HepG2 (cell line): Measurements from ENCODE around the gene TRPC6. TPM values are rescaled to one million over a fixed set of nuclear protein-coding genes. Genes with fewer than 3 reads are reported as not detected.
A peak's percentile ranks its signal among the peaks of the same experiment; 100 is the strongest.

ENCODE experiments used
- ATAC-seq: fragments of 200-7000 bp; cut with Tn5 transposase; 3 replicates; pipeline ENCODE4 v1.9.1; 2020; ENCODE audit warnings: mild to moderate bottlenecking, moderate library complexity
- BruUV-seq: library from RNA; stranded (reverse); fragments of 400-500 nt; replicated peaks from 2 replicates; lab custom pipeline; 2021; lab: Mats Ljungman, UMichigan
- CTCF ChIA-PET: fragments of 300-600 bp; formaldehyde crosslinking; extraction: SDS; loops from one replicate; lab custom pipeline; 2021; ENCODE audit warnings: low total read pairs, inconsistent platforms, low intra/inter-chr PET ratio; lab: Yijun Ruan, JAX
- POLR2A ChIA-PET: fragments of 350-600 bp; sonication (Branson Sonifier 250); formaldehyde crosslinking; loops from one replicate; lab custom pipeline; 2020; ENCODE audit warnings: antibody characterized with exemption, inconsistent platforms; lab: Yijun Ruan, JAX
- DNase-seq: peaks from one replicate; pipeline ENCODE4 v3.0.0-alpha.2; 2015; ENCODE audit warnings: low spot score
- FAIRE-seq: peaks from 3 replicates; lab custom pipeline; 2011; peaks lifted over from hg19 to GRCh38; lab: Jason Lieb, UNC
- H2AFZ ChIP-seq: one replicate; pipeline ENCODE4 v1.6.1; 2011; ENCODE audit warnings: low read length, inconsistent platforms
- H3K27ac ChIP-seq: fragments of 300-600 bp; 3 replicates; pipeline ENCODE4 v1.8.0; 2011; ENCODE audit warnings: mixed run types, mild to moderate bottlenecking, mixed read lengths, low read length, inconsistent platforms; ENCODE audit not compliant: insufficient read depth; ENCODE audit errors: extremely low read length
- H3K27me3 ChIP-seq, 2 experiments: fragments of 200-600 bp in 1 of 2; 2 replicates in 1 of 2; 3 replicates in 1 of 2; pipeline versions ENCODE4 v1.6.0 to v1.8.0; 2011; ENCODE audit warnings: low read length in 2 of 2, mild to moderate bottlenecking in 2 of 2, moderate library complexity in 2 of 2, inconsistent platforms in 1 of 2; ENCODE audit not compliant: insufficient read depth in 2 of 2, control insufficient read depth in 1 of 2
- H3K36me3 ChIP-seq, 2 experiments: fragments of 200-600 bp in 1 of 2; replicated peaks in 1 of 2; 2 replicates in 1 of 2; 3 replicates in 1 of 2; pipeline versions ENCODE4 v1.5.1 to v1.8.0; 2011; ENCODE audit warnings: low read length in 2 of 2, inconsistent platforms in 1 of 2; ENCODE audit not compliant: insufficient read depth in 2 of 2, control insufficient read depth in 1 of 2
- H3K4me1 ChIP-seq: 2 replicates; pipeline ENCODE4 v1.5.1; 2012; ENCODE audit warnings: low read length, inconsistent platforms; ENCODE audit not compliant: insufficient read depth
- H3K4me2 ChIP-seq: 2 replicates; pipeline ENCODE4 v1.6.0; 2011; ENCODE audit warnings: low read depth, low read length, inconsistent platforms
- H3K4me3 ChIP-seq, 3 experiments: fragments of 200-600 bp in 1 of 3; sonication (generic), shearing (Covaris generic) in 1 of 3; replicated peaks in 1 of 3; 2 replicates each; pipeline ENCODE4 v1.5.1; 2011 to 2016; ENCODE audit warnings: low read length in 3 of 3, inconsistent platforms in 2 of 3, low read depth in 2 of 3, mild to moderate bottlenecking in 2 of 3, control low read depth in 1 of 3, mixed read lengths in 1 of 3; ENCODE audit not compliant: insufficient read depth in 1 of 3
- H3K79me2 ChIP-seq: one replicate; pipeline ENCODE4 v1.6.1; 2011; ENCODE audit warnings: low read length, inconsistent platforms; ENCODE audit not compliant: insufficient read depth
- H3K9ac ChIP-seq: 2 replicates; pipeline ENCODE4 v1.6.0; 2011; ENCODE audit warnings: mild to moderate bottlenecking, low read depth, low read length, inconsistent platforms; ENCODE audit not compliant: insufficient read depth
- H3K9me3 ChIP-seq: 2 replicates; pipeline ENCODE4 v1.5.1; 2012; ENCODE audit warnings: mild to moderate bottlenecking, low read length
- H4K20me1 ChIP-seq: 2 replicates; pipeline ENCODE4 v1.6.0; 2011; ENCODE audit warnings: inconsistent platforms, mild to moderate bottlenecking, low read length, moderate library complexity; ENCODE audit not compliant: insufficient read depth
- CBX5 ChIP-seq: sonication (generic); formaldehyde crosslinking; IDR thresholded peaks from 2 replicates; pipeline ENCODE4 v1.4.0; 2020; ENCODE audit warnings: missing genetic modification reagents, borderline replicate concordance
- CEBPB ChIP-seq: IDR thresholded peaks from 2 replicates; pipeline ENCODE4 v1.6.1; 2011; ENCODE audit warnings: low read depth, low read length, improper control_type of control experiment, borderline replicate concordance
- MIER3 ChIP-seq: IDR thresholded peaks from 2 replicates; pipeline ENCODE4 v1.6.1; 2016; ENCODE audit warnings: missing compliant biosample characterization, borderline replicate concordance
- MYC ChIP-seq: sonication (generic); formaldehyde crosslinking; IDR thresholded peaks from 2 replicates; pipeline ENCODE4 v1.9.0; 2021; ENCODE audit warnings: missing genetic modification reagents, borderline replicate concordance
- NR2F2 ChIP-seq: IDR thresholded peaks from 2 replicates; pipeline ENCODE4 v1.6.1; 2012; ENCODE audit warnings: low read depth, inconsistent platforms, borderline replicate concordance
- POGZ ChIP-seq: sonication (generic); formaldehyde crosslinking; IDR thresholded peaks from 2 replicates; pipeline ENCODE4 v1.4.0; 2020; ENCODE audit warnings: mild to moderate bottlenecking, missing genetic modification reagents
- PPARG ChIP-seq: conservative IDR thresholded peaks from 2 replicates; pipeline ENCODE4 v1.6.1; 2016; ENCODE audit warnings: missing biosample characterization, missing genetic modification reagents
- RFX1 ChIP-seq: fragments of 450-650 bp; IDR thresholded peaks from 2 replicates; pipeline ENCODE4 v1.6.1; 2017
- ZFP37 ChIP-seq: sonication (generic); formaldehyde crosslinking; IDR thresholded peaks from 2 replicates; pipeline ENCODE4 v1.4.0; 2020; ENCODE audit warnings: missing genetic modification reagents, borderline replicate concordance
- ZNF383 ChIP-seq: sonication (generic); formaldehyde crosslinking; IDR thresholded peaks from 2 replicates; pipeline ENCODE4 v1.4.0; 2020; ENCODE audit warnings: missing genetic modification reagents, mild to moderate bottlenecking, borderline replicate concordance
- ZNF530 ChIP-seq: sonication (generic); formaldehyde crosslinking; IDR thresholded peaks from 2 replicates; pipeline ENCODE4 v1.5.0; 2020; ENCODE audit warnings: low read depth, mild to moderate bottlenecking, missing genetic modification reagents
- ZNF552 ChIP-seq: sonication (generic); formaldehyde crosslinking; IDR thresholded peaks from 2 replicates; pipeline ENCODE4 v1.9.0; 2022; ENCODE audit warnings: missing genetic modification reagents, mild to moderate bottlenecking, borderline replicate concordance
- ZSCAN22 ChIP-seq: sonication (generic); formaldehyde crosslinking; IDR thresholded peaks from 2 replicates; pipeline ENCODE4 v1.4.0; 2020; ENCODE audit warnings: mild to moderate bottlenecking, missing genetic modification reagents
- WGBS: methylation state at CpG from one replicate; pipeline ENCODE4 v1.1.6; 2017; ENCODE audit warnings: low lambda C conversion rate; 5-methylcytosine and 5-hydroxymethylcytosine counted together
- in situ Hi-C: cut with HindIII; loops from 2 replicates; pipeline ENCODE4 v1.10.0; 2017; ENCODE audit warnings: low pct_unique_long_range_greater_than_20kb; ENCODE audit not compliant: extremely low pct_ligation_motif_present
- intact Hi-C: fragments of 100-400 bp; cut with micrococcal nuclease; formaldehyde crosslinking; loops from one replicate; pipeline ENCODE4 v1.10.0; 2022; ENCODE audit not compliant: unreplicated experiment
- polyA plus RNA-seq, 8 experiments: library from polyadenylated mRNA; depleted of rRNA in 3 of 8; stranded (reverse) in 7 of 8; unstranded in 1 of 8; fragments of >200 nt; fragmentation: Illumina TruSeq in 4 of 8; extraction: Trizol in 4 of 8; gene quantifications; 2 replicates each; pipeline versions ENCODE4 v1.2.1 to v1.2.3, GENCODE V29; 2011 to 2016; ENCODE audit warnings: low read depth in 4 of 8, missing spikeins in 1 of 8, mixed read lengths in 1 of 8; ENCODE audit not compliant: insufficient read depth in 1 of 8
- total RNA-seq, 5 experiments: library from RNA; depleted of rRNA; stranded (reverse); fragments of >200 nt; fragmentation: Illumina TruSeq; extraction: Trizol; gene quantifications; 2 replicates each; pipeline ENCODE4 v1.2.3, GENCODE V29; 2016; ENCODE audit warnings: low read depth in 1 of 5

Gene TRPC6
- total and polyA plus RNA-seq, 2 of the 13 experiments (the other 11 are each of a cell fraction or from before 2014, with no cell fraction given) = not detected

DNA sequence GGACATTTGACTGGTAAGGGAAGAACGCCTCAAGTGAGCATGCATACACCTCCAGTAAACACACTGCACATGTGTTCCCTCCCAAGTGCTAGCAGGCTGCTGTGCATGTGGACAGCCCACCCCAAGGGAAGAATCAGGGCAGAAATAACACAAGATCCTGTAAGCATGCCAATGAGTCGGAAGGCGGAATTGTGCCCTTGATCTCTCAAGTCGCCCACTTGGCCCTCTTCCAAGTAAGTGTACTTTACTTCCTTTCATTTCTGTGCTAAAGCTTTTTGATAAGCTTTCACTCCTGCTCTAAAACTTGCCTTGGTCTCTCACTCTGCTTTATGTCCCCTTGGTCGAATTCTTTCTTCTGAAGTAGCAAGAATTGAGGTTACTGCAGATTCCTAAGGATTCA lies 139.6 kb downstream of the TRPC6 start:
- no peak for TF ChIP-seq RFX1
- no peak for TF ChIP-seq NR2F2
- TF ChIP-seq ZNF383 (CRISPR knock-in tag) = no peak
- no peak for TF ChIP-seq PPARG (CRISPR knock-in tag)
- TF ChIP-seq ZNF552 = no peak
- TF ChIP-seq MYC (CRISPR knock-in tag) = no peak
- no peak for TF ChIP-seq CBX5 (CRISPR knock-in tag)
- TF ChIP-seq MIER3 = no peak
- no peak for TF ChIP-seq ZSCAN22 (CRISPR knock-in tag)
- TF ChIP-seq POGZ = no peak
- in situ Hi-C loops = loop anchor here (25.0 kb wide), 1 partner anchor 568 kb away; no protein-coding TSS in a partner anchor
- DNase-seq (no peak), ATAC-seq (no peak), FAIRE-seq (no peak)
- ChIA-PET CTCF (no interaction called here), POLR2A (no interaction called here)
- WGBS = 21% methylated on average over 5 of the region's 5 CpGs
- H3K79me2 ChIP-seq = no peaks in the 10 kb centered on the region
- H3K36me3 ChIP-seq = no peaks in the 10 kb centered on the region
- no peak overlapping the region for H3K4me2 ChIP-seq
- H2AFZ ChIP-seq = no peak overlapping the region
- intact Hi-C loops = no loop called here
- no peak overlapping the region for H3K27ac ChIP-seq
- H3K4me3 ChIP-seq = no peak overlapping the region
- H3K9ac ChIP-seq = no peak overlapping the region
- H3K4me1 ChIP-seq = no peaks in the 10 kb centered on the region
- no TSS peak for BruUV-seq
- H4K20me1 ChIP-seq = no peaks in the 10 kb centered on the region
- H3K27me3 ChIP-seq = no peaks in the 10 kb centered on the region
- H3K9me3 ChIP-seq = no peaks in the 10 kb centered on the region

DNA sequence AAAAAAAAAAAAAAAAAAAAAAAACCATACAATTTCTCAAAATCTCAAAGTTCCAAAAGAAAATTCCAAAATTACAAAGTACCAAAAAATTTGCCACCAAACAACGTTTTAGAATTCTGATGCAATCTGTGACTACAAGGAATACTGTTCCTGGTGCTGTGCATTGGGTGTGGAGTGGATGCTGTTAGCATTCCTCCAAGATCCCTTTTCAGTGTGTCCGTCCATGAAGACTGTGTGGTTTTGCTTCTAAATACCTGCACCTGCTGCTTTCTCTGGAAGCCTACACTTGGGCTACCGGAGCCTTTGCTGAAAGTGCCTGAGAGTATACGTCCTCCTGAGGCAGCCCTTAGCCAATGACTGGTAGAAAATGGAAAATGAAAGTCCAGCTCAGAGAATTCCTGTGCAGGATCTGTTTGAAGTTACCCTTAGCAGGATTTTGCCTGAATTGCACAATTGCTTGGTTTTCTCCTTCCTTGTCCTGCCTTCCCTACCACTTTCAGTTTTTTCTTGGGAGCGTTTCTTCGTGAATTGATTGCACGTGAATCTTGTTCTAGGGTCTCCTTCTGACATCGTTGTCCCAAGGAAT lies 140.8 kb downstream of the TRPC6 start:
- H3K4me2 ChIP-seq = 0 out of 2 replicates have a peak overlapping the region, but pooled peaks have one; percentile 2
- CTCF ChIA-PET = no interaction called here
- H2AFZ ChIP-seq = no peak overlapping the region
- no peaks in the 10 kb centered on the region for H3K79me2 ChIP-seq
- H3K27me3 ChIP-seq = no peaks in the 10 kb centered on the region
- 32% methylated on average over 8 of the region's 8 CpGs for WGBS
- no peak overlapping the region for H3K27ac ChIP-seq
- no peak for ATAC-seq
- no peak overlapping the region for H3K9ac ChIP-seq
- H3K36me3 ChIP-seq = no peaks in the 10 kb centered on the region
- no peaks in the 10 kb centered on the region for H3K4me1 ChIP-seq
- intact Hi-C loops = no loop called here
- FAIRE-seq = no peak
- H3K9me3 ChIP-seq = no peaks in the 10 kb centered on the region
- no peak for DNase-seq
- no peak overlapping the region for H3K4me3 ChIP-seq
- in situ Hi-C loops = loop anchor here (25.0 kb wide), 1 partner anchor 569 kb away; no protein-coding TSS in a partner anchor
- no TSS peak for BruUV-seq
- TF ChIP-seq ZNF530 (CRISPR knock-in tag) (no peak), CEBPB (peak; percentile 40; the same call in 1 of the 2 replicates), ZFP37 (CRISPR knock-in tag) (no peak)
- TF ChIP-seq, all 625 proteins: peak for 1
- no peaks in the 10 kb centered on the region for H4K20me1 ChIP-seq
- POLR2A ChIA-PET = no interaction called here
